ENCODE results near the gene AGAP2. TPM values are rescaled to one million over a fixed set of nuclear protein-coding genes. Genes with fewer than 3 reads are reported as not detected.

Gene AGAP2
- total and polyA plus RNA-seq, 2 of the 13 experiments (the other 11 are each of a cell fraction or from before 2014, with no cell fraction given): 0.38 to 0.45 TPM

GRCh38 chr12:57744777-57745484 is 6.4 kb upstream of the AGAP2 start, which contains the start of gene TSPAN31 (continued):
- TF ChIP-seq LRRFIP1 (CRISPR knock-in tag; conservative IDR thresholded peaks at IDR 0.05) (no peak), REL (CRISPR knock-in tag; conservative IDR thresholded peaks at IDR 0.05) (no peak), DMTF1 (CRISPR knock-in tag; IDR thresholded peaks at IDR 0.05) (no peak), ZNF781 (CRISPR knock-in tag; IDR thresholded peaks at IDR 0.05; ENCODE audit: borderline replicate concordance, not compliant biosample characterization) (no peak), SALL2 (CRISPR knock-in tag; IDR thresholded peaks at IDR 0.05) (no peak), ZSCAN30 (CRISPR knock-in tag; IDR thresholded peaks at IDR 0.05) (no peak), RBM39 (IDR thresholded peaks at IDR 0.05; ENCODE audit: low read depth, low read length, poor library complexity, severe bottlenecking) (no peak), CEBPG (CRISPR knock-in tag; IDR thresholded peaks at IDR 0.05) (peak; percentile 65), KLF12 (CRISPR knock-in tag; IDR thresholded peaks at IDR 0.05; ENCODE audit: borderline replicate concordance) (no peak; the same call in 1 of the 2 replicates), GATAD1 (CRISPR knock-in tag; IDR thresholded peaks at IDR 0.05) (peak; percentile 73), ZNF280B (CRISPR knock-in tag; IDR thresholded peaks at IDR 0.05; ENCODE audit: borderline replicate concordance) (no peak; the same call in 1 of the 2 replicates), PITX1 (CRISPR knock-in tag; IDR thresholded peaks at IDR 0.05) (no peak), HINFP (CRISPR knock-in tag; IDR thresholded peaks at IDR 0.05; ENCODE audit: low read depth) (no peak), ZNF800 (CRISPR knock-in tag; IDR thresholded peaks at IDR 0.05) (0 out of 2 replicates have a peak, but pooled peaks have one; percentile 60), ZNF710 (CRISPR knock-in tag; IDR thresholded peaks at IDR 0.05; ENCODE audit: borderline replicate concordance) (peak; percentile 22; the same call in 1 of the 2 replicates)
